ENCODE data around the gene PLA2G3.
"Not testable (repeated sequence)": the region's sequence is repeated elsewhere in the genome, so short reads cannot be mapped to it uniquely, and the experiment has no call there.

Gene PLA2G3

GRCh38 chr22:31139866-31140716 is at the start of gene PLA2G3:
Gene PLA2G3 (minus strand): TSS chr22:31140508. CDS start chr22:31140354, 154 bp downstream.
- FAIRE-seq, result no peak

- no peak for FAIRE-seq
These were observed 47.3 kb upstream of the PLA2G3 start for GRCh38 chr22:31187627-31188026.

GRCh38 chr22:31185056-31185455 is 44.7 kb upstream of the PLA2G3 start:
- no peak for FAIRE-seq

- FAIRE-seq, result no peak
These were observed 43.7 kb upstream of the PLA2G3 start for GRCh38 chr22:31184015-31184414.

- FAIRE-seq, result no peak
These were observed 39.0 kb upstream of the PLA2G3 start for GRCh38 chr22:31179345-31179744.

GRCh38 chr22:31178859-31179258 is 38.6 kb upstream of the PLA2G3 start:
- no peak for FAIRE-seq

GRCh38 chr22:31177420-31178162 is 37.3 kb upstream of the PLA2G3 start:
- no peak for FAIRE-seq

- no peak for FAIRE-seq
These were observed 36.6 kb upstream of the PLA2G3 start for GRCh38 chr22:31176923-31177322.

GRCh38 chr22:31173386-31174145 is 33.3 kb upstream of the PLA2G3 start:
- no peak for FAIRE-seq

- not testable (repeated sequence) for FAIRE-seq
These were observed 31.4 kb upstream of the PLA2G3 start for GRCh38 chr22:31171734-31172133.

GRCh38 chr22:31170971-31171370 is 30.7 kb upstream of the PLA2G3 start:
- no peak for FAIRE-seq

- FAIRE-seq, result no peak
These were observed 21.9 kb upstream of the PLA2G3 start for GRCh38 chr22:31162015-31162765.

- no peak for FAIRE-seq
These were observed 21.1 kb upstream of the PLA2G3 start for GRCh38 chr22:31161386-31161785.

GRCh38 chr22:31160328-31160978 is 20.1 kb upstream of the PLA2G3 start:
- FAIRE-seq, result no peak

- FAIRE-seq, result peak; percentile 55
These were observed 15.1 kb upstream of the PLA2G3 start for GRCh38 chr22:31155422-31155821.

GRCh38 chr22:31154975-31155374 is 14.7 kb upstream of the PLA2G3 start:
- no peak for FAIRE-seq

GRCh38 chr22:31153357-31153756 is 13.0 kb upstream of the PLA2G3 start:
- no peak for FAIRE-seq

- no peak for FAIRE-seq
These were observed 11.6 kb upstream of the PLA2G3 start for GRCh38 chr22:31151872-31152271.

GRCh38 chr22:31150615-31151014 is 10.3 kb upstream of the PLA2G3 start:
- FAIRE-seq, result no peak

GRCh38 chr22:31148953-31149627 is 8.8 kb upstream of the PLA2G3 start:
- no peak for FAIRE-seq

- FAIRE-seq, result no peak
These were observed 8.2 kb upstream of the PLA2G3 start for GRCh38 chr22:31148488-31148887.

Data from endometrium (tissue), 2 donors.